ENCODE results near the gene AKAP9.
A peak's percentile ranks its signal among the peaks of the same experiment; 100 is the strongest.

AKAP9 gene

GRCh38 chr7:92116949-92117348 lies 176.3 kb downstream of the AKAP9 start:
- H3K4me1 ChIP-seq (ENCODE audit: control insufficient read depth in 1 of 2, insufficient read depth in 2 of 2, low read length in 2 of 2), result no peaks in the 10 kb centered on the region
- no peaks in the 10 kb centered on the region for H3K79me1 ChIP-seq (ENCODE audit: low read length)
- H2BK120ac ChIP-seq (ENCODE audit: insufficient read depth, low read length, poor library complexity), result no peak overlapping the region
- H2BK5ac ChIP-seq (ENCODE audit: low read depth, low read length, poor library complexity), result no peak overlapping the region
- DNase-seq, result no peak
- no peak overlapping the region for H3K4ac ChIP-seq (ENCODE audit: low read depth, low read length)
- H3K36me3 ChIP-seq (ENCODE audit: control insufficient read depth in 1 of 2, insufficient read depth in 2 of 2, low read length in 2 of 2), result peaks cover 11 to 16% of the 10 kb centered on the region in 2 experiments
- no peak overlapping the region for H3K23ac ChIP-seq (ENCODE audit: low read length)
- no peak overlapping the region for H2AFZ ChIP-seq (ENCODE audit: insufficient read depth, low read length, poor library complexity)
- WGBS (ENCODE audit: extremely low coverage, insufficient coverage, insufficient read length), result no CpG with 5 or more reads among the region's 3 CpGs
- H3K9ac ChIP-seq (ENCODE audit: low read length), result no peak overlapping the region
- H3K27ac ChIP-seq (ENCODE audit: low read depth, low read length), result no peak overlapping the region
- no peak overlapping the region for H3K18ac ChIP-seq (ENCODE audit: low read length)
- no peak overlapping the region for H4K8ac ChIP-seq (ENCODE audit: low read depth, low read length)
- no peak overlapping the region for H2BK12ac ChIP-seq (ENCODE audit: low read length)
- no peaks in the 10 kb centered on the region for H3K79me2 ChIP-seq (ENCODE audit: control insufficient read depth, insufficient read depth, low read length, poor library complexity)
- no peak overlapping the region for H4K12ac ChIP-seq (ENCODE audit: low read depth, low read length)
- H3K9me3 ChIP-seq (ENCODE audit: insufficient read depth, low read depth, low read length), result no peaks in the 10 kb centered on the region
- H4K91ac ChIP-seq (ENCODE audit: low read depth, low read length), result no peak overlapping the region
- no peak overlapping the region for H2AK5ac ChIP-seq (ENCODE audit: low read length)
- no peak overlapping the region for H3K14ac ChIP-seq (ENCODE audit: low read length)
- H3K27me3 ChIP-seq (ENCODE audit: insufficient read depth, low read length), result no peaks in the 10 kb centered on the region
- H3K4me2 ChIP-seq (ENCODE audit: low read length), result no peak overlapping the region
- no peak overlapping the region for H3K4me3 ChIP-seq (ENCODE audit: low read depth, low read length)

GRCh38 chr7:92119213-92119759 lies 178.6 kb downstream of the AKAP9 start:
- Histone ChIP-seq H3K4ac (ENCODE audit: low read depth, low read length) (no peak overlapping the region), H3K4me3 (ENCODE audit: low read depth, low read length) (no peak overlapping the region), H3K9me3 (ENCODE audit: insufficient read depth, low read depth, low read length) (no peaks in the 10 kb centered on the region), H2BK12ac (ENCODE audit: low read length) (no peak overlapping the region), H2AFZ (ENCODE audit: insufficient read depth, low read length, poor library complexity) (no peak overlapping the region), H2BK5ac (ENCODE audit: low read depth, low read length, poor library complexity) (no peak overlapping the region), H3K79me2 (ENCODE audit: control insufficient read depth, insufficient read depth, low read length, poor library complexity) (no peaks in the 10 kb centered on the region), H3K27ac (ENCODE audit: low read depth, low read length) (no peak overlapping the region), H2BK120ac (ENCODE audit: insufficient read depth, low read length, poor library complexity) (no peak overlapping the region), H4K12ac (ENCODE audit: low read depth, low read length) (no peak overlapping the region), H3K18ac (ENCODE audit: low read length) (no peak overlapping the region), H3K14ac (ENCODE audit: low read length) (no peak overlapping the region), H3K23ac (ENCODE audit: low read length) (no peak overlapping the region), H3K9ac (ENCODE audit: low read length) (no peak overlapping the region), H4K91ac (ENCODE audit: low read depth, low read length) (no peak overlapping the region), H3K79me1 (ENCODE audit: low read length) (no peaks in the 10 kb centered on the region), H3K4me2 (ENCODE audit: low read length) (no peak overlapping the region), H3K36me3 (ENCODE audit: control insufficient read depth in 1 of 2, insufficient read depth in 2 of 2, low read length in 2 of 2) (peaks cover 15% of the 10 kb centered on the region in 2 experiments), H3K27me3 (ENCODE audit: insufficient read depth, low read length) (no peaks in the 10 kb centered on the region), H4K8ac (ENCODE audit: low read depth, low read length) (no peak overlapping the region), H3K4me1 (ENCODE audit: control insufficient read depth in 1 of 2, insufficient read depth in 2 of 2, low read length in 2 of 2) (no peaks in the 10 kb centered on the region), H2AK5ac (ENCODE audit: low read length) (no peak overlapping the region)
- no CpG with 5 or more reads among the region's 1 CpG for WGBS (ENCODE audit: extremely low coverage, insufficient coverage, insufficient read length)
- DNase-seq, result no peak

DNA sequence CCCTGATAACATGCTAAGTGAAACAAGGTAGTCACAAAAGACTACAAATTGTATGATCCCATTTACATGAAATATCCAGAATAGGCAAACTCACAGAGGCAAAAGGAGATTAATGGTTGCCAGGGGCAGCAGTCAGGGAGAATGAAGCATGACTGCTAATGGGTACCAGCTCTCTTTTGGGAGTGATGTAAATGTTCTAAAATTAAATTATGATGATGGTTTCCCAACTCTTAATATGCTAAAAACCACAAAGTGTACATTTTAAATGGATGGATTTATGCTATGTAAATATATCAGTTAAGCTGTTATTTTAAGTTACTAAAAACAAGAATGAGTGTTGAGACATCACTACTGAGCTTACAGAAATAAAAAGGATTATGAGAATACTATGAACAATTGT lies 181.0 kb downstream of the AKAP9 start:
- Histone ChIP-seq H3K27me3 (ENCODE audit: insufficient read depth, low read length) (no peaks in the 10 kb centered on the region), H3K36me3 (ENCODE audit: control insufficient read depth in 1 of 2, insufficient read depth in 2 of 2, low read length in 2 of 2) (peaks cover 18 to 22% of the 10 kb centered on the region in 2 experiments), H4K91ac (ENCODE audit: low read depth, low read length) (no peak overlapping the region), H3K23ac (ENCODE audit: low read length) (no peak overlapping the region), H3K9ac (ENCODE audit: low read length) (no peak overlapping the region), H3K4me1 (ENCODE audit: control insufficient read depth in 1 of 2, insufficient read depth in 2 of 2, low read length in 2 of 2) (no peaks in the 10 kb centered on the region), H3K14ac (ENCODE audit: low read length) (no peak overlapping the region), H3K4me3 (ENCODE audit: low read depth, low read length) (no peak overlapping the region), H3K27ac (ENCODE audit: low read depth, low read length) (no peak overlapping the region), H2BK120ac (ENCODE audit: insufficient read depth, low read length, poor library complexity) (no peak overlapping the region), H3K79me1 (ENCODE audit: low read length) (no peaks in the 10 kb centered on the region), H2AK5ac (ENCODE audit: low read length) (no peak overlapping the region), H3K4me2 (ENCODE audit: low read length) (no peak overlapping the region), H4K8ac (ENCODE audit: low read depth, low read length) (no peak overlapping the region), H3K4ac (ENCODE audit: low read depth, low read length) (no peak overlapping the region), H3K9me3 (ENCODE audit: insufficient read depth, low read depth, low read length) (no peaks in the 10 kb centered on the region), H2BK5ac (ENCODE audit: low read depth, low read length, poor library complexity) (no peak overlapping the region), H3K18ac (ENCODE audit: low read length) (no peak overlapping the region), H3K79me2 (ENCODE audit: control insufficient read depth, insufficient read depth, low read length, poor library complexity) (no peaks in the 10 kb centered on the region), H2AFZ (ENCODE audit: insufficient read depth, low read length, poor library complexity) (no peak overlapping the region), H2BK12ac (ENCODE audit: low read length) (no peak overlapping the region), H4K12ac (ENCODE audit: low read depth, low read length) (no peak overlapping the region)
- no peak for DNase-seq

GRCh38 chr7:92131093-92131492 lies 190.4 kb downstream of the AKAP9 start:
- Histone ChIP-seq H4K12ac (ENCODE audit: low read depth, low read length) (no peak overlapping the region), H4K91ac (ENCODE audit: low read depth, low read length) (no peak overlapping the region), H3K27me3 (ENCODE audit: insufficient read depth, low read length) (no peaks in the 10 kb centered on the region), H2BK120ac (ENCODE audit: insufficient read depth, low read length, poor library complexity) (no peak overlapping the region), H3K14ac (ENCODE audit: low read length) (no peak overlapping the region), H3K9me3 (ENCODE audit: insufficient read depth, low read depth, low read length) (peaks cover 1% of the 10 kb centered on the region), H3K4me2 (ENCODE audit: low read length) (no peak overlapping the region), H2AK5ac (ENCODE audit: low read length) (no peak overlapping the region), H3K79me1 (ENCODE audit: low read length) (peaks cover 20% of the 10 kb centered on the region), H3K18ac (ENCODE audit: low read length) (no peak overlapping the region), H2AFZ (ENCODE audit: insufficient read depth, low read length, poor library complexity) (no peak overlapping the region), H4K8ac (ENCODE audit: low read depth, low read length) (no peak overlapping the region), H3K4me3 (ENCODE audit: low read depth, low read length) (no peak overlapping the region), H3K36me3 (ENCODE audit: control insufficient read depth in 1 of 2, insufficient read depth in 2 of 2, low read length in 2 of 2) (peaks cover 7 to 15% of the 10 kb centered on the region in 2 experiments), H3K23ac (ENCODE audit: low read length) (no peak overlapping the region), H3K79me2 (ENCODE audit: control insufficient read depth, insufficient read depth, low read length, poor library complexity) (peaks cover 17% of the 10 kb centered on the region), H3K27ac (ENCODE audit: low read depth, low read length) (no peak overlapping the region), H3K9ac (ENCODE audit: low read length) (no peak overlapping the region), H3K4ac (ENCODE audit: low read depth, low read length) (peak overlapping the region; percentile 67), H2BK12ac (ENCODE audit: low read length) (no peak overlapping the region), H2BK5ac (ENCODE audit: low read depth, low read length, poor library complexity) (no peak overlapping the region), H3K4me1 (ENCODE audit: control insufficient read depth in 1 of 2, insufficient read depth in 2 of 2, low read length in 2 of 2) (peaks cover 0 to 7% of the 10 kb centered on the region in 2 experiments)
- WGBS (ENCODE audit: extremely low coverage, insufficient coverage, insufficient read length), result no CpG with 5 or more reads among the region's 5 CpGs
- DNase-seq, result no peak

All from trophoblast cell (in vitro differentiated cells and primary cell).